ENCODE data around the gene TERB2.
A peak's percentile ranks its signal among the peaks of the same experiment; 100 is the strongest.
"Not testable (repeated sequence)": the region's sequence is repeated elsewhere in the genome, so short reads cannot be mapped to it uniquely, and the experiment has no call there.

The TERB2 gene

GRCh38 chr15:44971036-44971435 is 14.5 kb downstream of the TERB2 start:
- TF ChIP-seq CTCF (conservative IDR thresholded peaks at IDR 0.05) (no peak), ZFX (IDR thresholded peaks at IDR 0.05) (no peak)
- no peak overlapping the region for H3K27ac ChIP-seq

- not testable (repeated sequence) for H3K27ac ChIP-seq
These were observed 19.7 kb downstream of the TERB2 start for GRCh38 chr15:44976183-44976582.

- not testable (repeated sequence) for H3K27ac ChIP-seq
These were observed 21.3 kb downstream of the TERB2 start for GRCh38 chr15:44977781-44978180.

- H3K27ac ChIP-seq = peak overlapping the region; percentile 18; the same call in 1 of the 2 replicates
These were observed 23.3 kb downstream of the TERB2 start for GRCh38 chr15:44979617-44980339.

GRCh38 chr15:44984144-44984543 is 27.7 kb downstream of the TERB2 start:
- H3K27ac ChIP-seq = not testable (repeated sequence)

GRCh38 chr15:44986346-44987055 is 30.0 kb downstream of the TERB2 start:
- H3K27ac ChIP-seq = peak overlapping the region; percentile 44; the same call in 1 of the 2 replicates

GRCh38 chr15:44987711-44988110 is 31.2 kb downstream of the TERB2 start:
- H3K27ac ChIP-seq = peak overlapping the region; percentile 32; the same call in 1 of the 2 replicates

- peak overlapping the region; percentile 49 for H3K27ac ChIP-seq
These were observed 31.8 kb downstream of the TERB2 start for GRCh38 chr15:44988184-44988869.

- H3K27ac ChIP-seq = peak overlapping the region; percentile 49
These were observed 32.4 kb downstream of the TERB2 start for GRCh38 chr15:44988870-44989219.

GRCh38 chr15:44997632-44998031 is 41.1 kb downstream of the TERB2 start:
- H3K27ac ChIP-seq = not testable (repeated sequence)

- no peak overlapping the region for H3K27ac ChIP-seq
- no peak for TF ChIP-seq CTCF (conservative IDR thresholded peaks at IDR 0.05)
- no peak for TF ChIP-seq ZFX (IDR thresholded peaks at IDR 0.05)
These were observed 42.6 kb downstream of the TERB2 start for GRCh38 chr15:44999105-44999504.

- not testable (repeated sequence) for H3K27ac ChIP-seq
These were observed 44.7 kb downstream of the TERB2 start for GRCh38 chr15:45001180-45001579.

- not testable (repeated sequence) for H3K27ac ChIP-seq
These were observed 47.4 kb downstream of the TERB2 start for GRCh38 chr15:45003731-45004410.

GRCh38 chr15:45004590-45005175 is 48.2 kb downstream of the TERB2 start:
- H3K27ac ChIP-seq = not testable (repeated sequence)
